Midbrain (tissue), 1 donor: ENCODE results near the gene GPSM3.
"Not testable (repeated sequence)": the region's sequence is repeated elsewhere in the genome, so short reads cannot be mapped to it uniquely, and the experiment has no call there.

Source experiments
- DNase-seq: peaks from one replicate; lab custom pipeline; 2025; lab: John Stamatoyannopoulos, UW

GPSM3 gene

GRCh38 chr6:32202186-32202585 lies 9.7 kb upstream of the GPSM3 start:
- DNase-seq: no peak

GRCh38 chr6:32200711-32201475 lies 8.4 kb upstream of the GPSM3 start:
- no peak for DNase-seq

- no peak for DNase-seq
Measured at GRCh38 chr6:32198866-32199265, 6.4 kb upstream of the GPSM3 start.

GRCh38 chr6:32198345-32198696 lies 5.9 kb upstream of the GPSM3 start:
- no peak for DNase-seq

- peak; percentile 43 for DNase-seq
Measured at GRCh38 chr6:32196682-32197616, 4.5 kb upstream of the GPSM3 start.

GRCh38 chr6:32195902-32196681 lies 3.6 kb upstream of the GPSM3 start:
- peak; percentile 92 for DNase-seq

GRCh38 chr6:32195652-32195901 lies 3.1 kb upstream of the GPSM3 start:
- DNase-seq: peak; percentile 100

GRCh38 chr6:32194825-32195651 lies 2.6 kb upstream of the GPSM3 start:
- DNase-seq: peak; percentile 74

GRCh38 chr6:32194388-32194787 lies 1.9 kb upstream of the GPSM3 start:
- DNase-seq: no peak

GRCh38 chr6:32193096-32193495 lies 653 bp upstream of the GPSM3 start:
- not testable (repeated sequence) for DNase-seq

GRCh38 chr6:32191696-32192607 lies 491 bp downstream of the GPSM3 start:
- no peak for DNase-seq

GRCh38 chr6:32190911-32191677 lies 1.3 kb downstream of the GPSM3 start:
- no peak for DNase-seq

GRCh38 chr6:32190054-32190851 lies 2.2 kb downstream of the GPSM3 start, which contains the start of gene PBX2:
PBX2 (minus strand) TSS chr6:32190202; CDS start chr6:32189915, 287 bp downstream.
- peak; percentile 89 for DNase-seq

- DNase-seq: no peak
Measured at GRCh38 chr6:32189742-32190053, 2.7 kb downstream of the GPSM3 start.

- no peak for DNase-seq
Measured at GRCh38 chr6:32189069-32189741, 3.2 kb downstream of the GPSM3 start.

GRCh38 chr6:32188381-32189068 lies 3.9 kb downstream of the GPSM3 start:
- no peak for DNase-seq

GRCh38 chr6:32187725-32188380 lies 4.6 kb downstream of the GPSM3 start:
- DNase-seq: not testable (repeated sequence)
